Loucy (cell line): ENCODE data around the gene RREB1.

Experiments
- H2AFZ ChIP-seq: fragments of 200-600 bp; sonication (generic); 2 replicates; pipeline ENCODE4 v1.6.0; 2016; ENCODE audit warnings: antibody characterized with exemption, mild to moderate bottlenecking, low read length, moderate library complexity
- H3F3A ChIP-seq: fragments of 200-600 bp; 2 replicates; pipeline ENCODE4 v1.6.0; 2016; ENCODE audit warnings: antibody characterized with exemption, low read depth, mild to moderate bottlenecking
- H3K27me3 ChIP-seq: fragments of 200-600 bp; sonication (generic); 2 replicates; pipeline ENCODE4 v1.6.1; 2014; ENCODE audit warnings: low read length, mild to moderate bottlenecking; ENCODE audit not compliant: insufficient read depth, poor library complexity, severe bottlenecking
- H3K36me3 ChIP-seq: fragments of 200-600 bp; sonication (generic); 2 replicates; pipeline ENCODE4 v1.6.1; 2016; ENCODE audit warnings: low read length; ENCODE audit not compliant: insufficient read depth
- H3K4me1 ChIP-seq: fragments of 200-600 bp; sonication (generic); 2 replicates; pipeline ENCODE4 v1.5.1; 2014; ENCODE audit warnings: low read length, mild to moderate bottlenecking; ENCODE audit not compliant: insufficient read depth, poor library complexity, severe bottlenecking
- H3K4me2 ChIP-seq: fragments of 200-600 bp; sonication (generic); 2 replicates; pipeline ENCODE4 v1.6.0; 2014; ENCODE audit warnings: antibody characterized with exemption, low read length, low read depth, mild to moderate bottlenecking; ENCODE audit not compliant: poor library complexity, severe bottlenecking
- H3K4me3 ChIP-seq: fragments of 200-600 bp; sonication (generic); 2 replicates; pipeline ENCODE4 v1.5.1; 2014; ENCODE audit warnings: low read length, mild to moderate bottlenecking, mixed read lengths; ENCODE audit not compliant: poor library complexity, severe bottlenecking
- H3K79me2 ChIP-seq: fragments of 200-600 bp; sonication (generic); 2 replicates; pipeline ENCODE4 v1.6.1; 2014; ENCODE audit warnings: low read length; ENCODE audit not compliant: insufficient read depth
- H3K9ac ChIP-seq: fragments of 200-600 bp; sonication (generic); 2 replicates; pipeline ENCODE4 v1.6.0; 2014; ENCODE audit warnings: mild to moderate bottlenecking, low read depth, low read length, moderate library complexity; ENCODE audit not compliant: poor library complexity, severe bottlenecking
- H3K9me2 ChIP-seq: fragments of 200-600 bp; sonication (generic); replicated peaks from 2 replicates; pipeline ENCODE4 v1.6.1; 2016; ENCODE audit warnings: low read depth, low read length, mixed read lengths
- H3K9me3 ChIP-seq: fragments of 200-600 bp; sonication (generic); 2 replicates; pipeline ENCODE4 v1.6.1; 2014; ENCODE audit warnings: mild to moderate bottlenecking, antibody characterized with exemption, low read length, low read depth; ENCODE audit not compliant: insufficient read depth
- H4K20me1 ChIP-seq: fragments of 200-600 bp; sonication (generic); 2 replicates; pipeline ENCODE4 v1.6.0; 2014; ENCODE audit warnings: antibody characterized with exemption, low read length, mild to moderate bottlenecking; ENCODE audit not compliant: insufficient read depth, poor library complexity, severe bottlenecking
- CTCF ChIP-seq: fragments of 200-600 bp; sonication (generic); conservative IDR thresholded peaks from 2 replicates; pipeline ENCODE4 v1.5.1; 2014; ENCODE audit warnings: mild to moderate bottlenecking, antibody characterized with exemption, low read length
- EZH2phosphoT487 ChIP-seq: fragments of 200-600 bp; IDR thresholded peaks from 2 replicates; pipeline ENCODE4 v1.6.1; 2018; ENCODE audit warnings: antibody characterized with exemption, mild to moderate bottlenecking, moderate library complexity, borderline replicate concordance

The RREB1 gene

GRCh38 chr6:7180751-7181150 lies 73.0 kb downstream of the RREB1 start:
- peaks cover 34% of the 10 kb centered on the region for H3K79me2 ChIP-seq
- no peak overlapping the region for H3K4me2 ChIP-seq
- no peaks in the 10 kb centered on the region for H3K9me3 ChIP-seq

GRCh38 chr6:7183707-7184106 lies 75.9 kb downstream of the RREB1 start:
- H3K9me2 ChIP-seq = no peaks in the 10 kb centered on the region
- peaks cover 27% of the 10 kb centered on the region for H3K79me2 ChIP-seq
- H3K36me3 ChIP-seq = peaks cover 76% of the 10 kb centered on the region
- TF ChIP-seq EZH2phosphoT487 (no peak), CTCF (no peak)
- H4K20me1 ChIP-seq = peaks cover 5% of the 10 kb centered on the region
- no peak overlapping the region for H3K9ac ChIP-seq
- no peak overlapping the region for H3K4me3 ChIP-seq
- H3K4me2 ChIP-seq = no peak overlapping the region
- H3F3A ChIP-seq = no peaks in the 10 kb centered on the region
- H3K9me3 ChIP-seq = no peaks in the 10 kb centered on the region
- no peak overlapping the region for H2AFZ ChIP-seq
- no peaks in the 10 kb centered on the region for H3K27me3 ChIP-seq
- H3K4me1 ChIP-seq = peaks cover 12% of the 10 kb centered on the region

More at GRCh38 chr6:7180751-7181150, 73.0 kb downstream of the RREB1 start:
- Histone ChIP-seq H3K9me2 (no peaks in the 10 kb centered on the region), H3K27me3 (no peaks in the 10 kb centered on the region), H3K4me1 (peaks cover 8% of the 10 kb centered on the region), H3K4me3 (no peak overlapping the region), H3F3A (no peaks in the 10 kb centered on the region), H3K9ac (no peak overlapping the region), H2AFZ (no peak overlapping the region), H3K36me3 (peaks cover 77% of the 10 kb centered on the region), H4K20me1 (peaks cover 5% of the 10 kb centered on the region)
- no peak for TF ChIP-seq CTCF
- TF ChIP-seq EZH2phosphoT487 = no peak

GRCh38 chr6:7184502-7184901 lies 76.7 kb downstream of the RREB1 start:
- H3K4me2 ChIP-seq = no peak overlapping the region
- no peaks in the 10 kb centered on the region for H3F3A ChIP-seq
- H3K9ac ChIP-seq = no peak overlapping the region
- no peaks in the 10 kb centered on the region for H3K9me3 ChIP-seq
- H4K20me1 ChIP-seq = peaks cover 5% of the 10 kb centered on the region
- no peaks in the 10 kb centered on the region for H3K9me2 ChIP-seq
- no peak overlapping the region for H2AFZ ChIP-seq
- H3K36me3 ChIP-seq = peaks cover 77% of the 10 kb centered on the region
- H3K27me3 ChIP-seq = no peaks in the 10 kb centered on the region
- no peak for TF ChIP-seq CTCF
- no peak for TF ChIP-seq EZH2phosphoT487
- H3K4me3 ChIP-seq = no peak overlapping the region
- H3K4me1 ChIP-seq = peaks cover 12% of the 10 kb centered on the region
- peaks cover 23% of the 10 kb centered on the region for H3K79me2 ChIP-seq
